ENCODE results near the gene STK17B.

The STK17B gene

DNA sequence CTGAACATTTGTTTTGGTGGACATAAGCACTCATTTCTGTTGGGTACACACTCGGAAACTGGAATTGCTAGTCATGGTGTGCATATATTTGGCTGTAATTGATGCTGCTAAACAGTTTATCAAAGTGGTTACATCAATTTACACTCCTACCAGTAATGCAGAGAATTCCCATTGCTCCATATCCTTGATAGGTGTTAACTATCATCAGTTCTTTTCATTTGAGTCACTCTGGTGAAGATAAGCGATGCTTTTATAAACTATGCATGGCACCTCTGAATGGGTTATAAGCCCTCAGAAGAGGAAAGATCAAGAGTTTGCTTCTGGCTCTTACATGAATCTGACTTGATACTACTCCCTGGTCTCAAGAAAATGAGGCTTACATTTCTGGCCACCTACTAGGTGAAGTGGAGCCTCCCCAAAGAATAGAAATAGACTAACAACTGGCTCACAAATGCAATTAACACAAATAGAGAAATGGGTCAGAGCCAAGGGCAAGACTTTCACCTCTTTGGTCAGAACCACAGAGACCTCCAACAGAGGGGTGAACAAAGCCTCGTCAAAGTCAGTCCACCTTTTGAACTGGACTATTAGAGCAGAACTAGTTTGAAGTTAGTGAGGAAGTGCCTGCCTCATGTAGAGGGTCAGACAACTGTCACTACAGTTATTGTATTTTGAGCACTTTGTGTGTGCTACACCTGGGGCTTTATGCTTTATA lies 15.0 kb upstream of the STK17B start:
- in situ Hi-C loops (cut with MboI; ENCODE audit: low sequenced_read_pairs), result no loop called here

DNA sequence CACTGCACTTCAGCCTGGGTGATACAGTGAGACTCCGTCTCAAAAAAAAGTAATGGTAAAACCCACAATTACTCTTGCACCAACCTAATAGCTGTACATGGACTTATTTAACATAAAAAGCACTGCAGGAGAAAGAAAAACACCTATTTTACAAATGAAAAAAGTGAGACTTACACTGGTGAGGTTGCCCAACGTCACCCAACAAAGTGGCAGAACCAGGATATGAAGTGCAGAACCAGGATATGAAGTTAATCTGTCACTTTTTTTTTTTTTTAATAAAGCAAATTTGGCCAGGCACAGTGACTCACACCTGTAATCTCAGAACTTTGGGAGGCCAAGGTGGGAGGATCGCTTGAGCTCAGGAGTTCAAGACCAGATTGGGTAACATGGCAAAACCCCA lies 13.5 kb upstream of the STK17B start:
- in situ Hi-C loops (cut with MboI; ENCODE audit: low sequenced_read_pairs), result no loop called here

DNA sequence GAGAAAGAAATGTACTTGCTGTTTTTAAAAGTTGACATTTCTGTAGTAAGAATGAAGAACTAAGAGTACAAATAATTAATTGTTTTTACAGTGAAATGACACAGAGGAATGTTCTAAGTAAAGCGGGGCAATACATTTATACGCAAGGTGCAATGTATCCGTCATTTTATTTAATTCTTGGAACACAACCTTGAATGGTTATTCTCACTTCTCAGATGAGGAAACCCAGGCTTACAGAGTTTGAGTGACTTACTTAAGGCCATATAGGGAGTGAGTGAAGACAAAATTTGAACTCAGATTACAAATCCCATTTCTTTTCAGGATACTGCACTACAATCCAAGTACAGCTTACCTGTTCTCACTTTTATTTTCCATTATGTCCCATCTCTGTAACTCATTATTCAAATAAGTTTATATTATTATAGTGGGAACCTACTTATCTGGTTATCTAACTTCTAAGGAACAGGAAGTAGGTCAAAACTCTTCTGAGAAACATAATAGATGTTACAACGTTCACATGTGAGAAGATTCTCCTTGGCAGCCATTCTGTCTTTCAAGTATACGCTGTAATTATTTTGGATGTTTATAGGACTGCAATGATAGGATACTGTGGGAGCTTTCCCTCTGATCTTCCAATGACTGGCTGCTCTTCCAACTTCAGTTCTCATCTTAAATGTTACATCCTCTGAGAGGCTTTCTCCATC lies 12.3 kb upstream of the STK17B start:
- in situ Hi-C loops (cut with MboI; ENCODE audit: low sequenced_read_pairs), result no loop called here

DNA sequence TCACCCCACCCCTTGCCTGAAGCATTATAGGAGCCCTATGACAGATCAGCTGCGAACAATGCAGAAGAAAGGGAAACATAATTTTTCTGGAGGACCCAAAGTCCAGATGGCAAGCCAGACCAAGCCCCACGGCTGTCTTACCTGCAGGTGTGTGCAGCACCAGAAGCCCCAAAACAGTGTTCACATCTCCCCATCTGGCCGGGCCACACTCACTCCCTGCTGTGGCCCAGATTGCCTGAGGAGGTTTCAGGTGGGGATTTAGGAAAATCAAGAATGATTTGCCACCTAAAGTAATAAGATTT lies 11.7 kb upstream of the STK17B start:
- in situ Hi-C loops (cut with MboI; ENCODE audit: low sequenced_read_pairs), result no loop called here

DNA sequence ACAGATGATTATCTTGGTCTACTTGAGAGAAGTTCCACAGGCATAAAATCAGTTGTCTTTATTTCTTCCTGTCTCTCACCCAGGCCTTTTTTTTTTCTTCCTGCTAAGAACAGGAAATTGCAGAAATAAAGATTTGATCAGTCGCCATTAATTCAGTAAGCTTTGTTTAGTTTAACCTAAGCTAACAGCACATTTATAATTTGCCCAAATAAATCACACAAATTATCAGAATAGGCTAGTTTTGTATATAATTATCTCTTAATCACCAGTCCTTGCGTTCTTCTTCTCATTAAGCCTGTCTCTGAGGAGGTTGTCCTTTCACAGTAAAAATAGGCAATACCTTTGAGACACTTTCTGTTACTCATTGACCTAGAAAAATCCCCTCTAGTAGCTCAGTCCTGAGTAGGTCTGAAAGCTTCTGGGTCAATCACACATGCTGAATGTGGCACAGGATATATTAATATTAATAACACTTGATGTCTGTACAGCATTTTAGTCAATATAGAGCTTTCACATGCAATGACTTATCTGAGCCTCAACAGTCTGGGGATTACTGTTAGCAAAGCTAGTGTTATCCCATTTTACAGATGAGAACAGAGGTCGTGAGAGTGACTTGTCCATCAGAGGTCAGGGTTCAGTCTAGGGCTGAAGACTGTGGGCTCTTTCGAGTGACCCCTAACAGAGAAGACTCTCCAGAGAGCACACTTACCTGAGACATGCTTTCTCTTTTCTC lies 11.2 kb upstream of the STK17B start:
- in situ Hi-C loops (cut with MboI; ENCODE audit: low sequenced_read_pairs), result no loop called here

DNA sequence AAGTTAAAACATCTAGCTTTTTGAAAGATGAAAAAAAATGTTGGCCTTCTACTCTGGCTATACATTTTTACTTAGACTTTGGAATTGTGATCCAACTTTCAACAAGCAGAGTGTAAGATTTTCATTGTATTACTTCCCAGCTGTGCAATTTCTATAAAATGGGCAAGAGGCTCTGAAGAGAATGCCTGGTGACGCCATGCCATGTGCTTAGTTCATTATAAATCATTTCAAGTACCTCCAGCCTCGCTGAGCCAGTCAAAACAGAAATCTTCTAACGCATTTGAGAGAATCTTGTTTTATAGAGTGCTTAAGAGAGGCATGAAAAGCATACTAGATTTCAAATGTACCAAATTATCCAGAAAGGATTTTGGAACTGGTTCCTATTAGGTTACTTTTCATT lies 10.1 kb upstream of the STK17B start:
- in situ Hi-C loops (cut with MboI; ENCODE audit: low sequenced_read_pairs), result no loop called here

DNA sequence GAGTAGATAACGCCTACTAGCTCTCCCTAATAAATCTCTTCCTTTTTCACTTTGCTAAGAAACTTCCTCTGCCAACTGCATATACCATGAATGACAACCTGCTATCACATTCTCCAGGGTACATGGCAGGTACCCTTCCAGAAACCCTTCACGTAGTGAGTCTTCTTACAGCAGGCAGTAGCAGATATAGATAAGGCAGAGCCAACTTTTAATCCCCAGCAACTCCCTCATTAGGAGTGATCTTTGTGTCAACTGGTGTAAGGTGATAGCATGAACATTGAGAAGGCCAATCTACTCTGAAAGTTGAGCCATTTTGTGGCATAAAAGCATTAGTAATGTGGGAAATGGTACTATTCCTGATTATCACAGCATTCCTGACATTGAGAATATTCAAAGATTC lies 5.7 kb upstream of the STK17B start:
- in situ Hi-C loops (cut with MboI; ENCODE audit: low sequenced_read_pairs), result no loop called here

DNA sequence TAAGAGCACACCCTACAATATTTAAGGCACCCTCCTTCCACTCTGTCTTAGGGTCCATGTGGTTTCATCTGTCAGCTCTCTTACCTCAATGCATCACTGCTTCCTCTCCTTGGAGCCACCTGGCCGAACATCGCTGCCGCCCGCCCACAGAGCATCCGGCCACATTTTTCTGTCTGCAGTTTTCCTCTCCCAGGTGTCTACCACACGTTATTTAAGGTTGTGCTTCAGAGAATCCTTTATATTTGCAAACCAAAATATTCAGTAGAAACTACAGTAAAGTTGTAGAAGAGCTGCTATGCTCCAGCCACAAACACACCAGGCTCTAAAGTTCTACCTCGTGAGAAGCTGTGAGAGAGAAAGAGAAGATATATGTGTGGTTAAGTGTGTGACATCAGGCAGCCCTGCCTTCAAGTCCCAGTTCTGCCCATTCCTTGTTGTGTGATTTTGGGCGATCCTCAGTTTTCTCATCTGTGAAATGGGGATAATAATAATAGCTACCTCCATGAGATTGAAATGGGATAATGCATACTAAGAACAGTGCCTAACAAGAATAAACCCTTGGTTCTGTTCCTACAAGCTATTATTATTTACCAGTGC lies 4.9 kb upstream of the STK17B start:
- in situ Hi-C loops (cut with MboI; ENCODE audit: low sequenced_read_pairs), result no loop called here

DNA sequence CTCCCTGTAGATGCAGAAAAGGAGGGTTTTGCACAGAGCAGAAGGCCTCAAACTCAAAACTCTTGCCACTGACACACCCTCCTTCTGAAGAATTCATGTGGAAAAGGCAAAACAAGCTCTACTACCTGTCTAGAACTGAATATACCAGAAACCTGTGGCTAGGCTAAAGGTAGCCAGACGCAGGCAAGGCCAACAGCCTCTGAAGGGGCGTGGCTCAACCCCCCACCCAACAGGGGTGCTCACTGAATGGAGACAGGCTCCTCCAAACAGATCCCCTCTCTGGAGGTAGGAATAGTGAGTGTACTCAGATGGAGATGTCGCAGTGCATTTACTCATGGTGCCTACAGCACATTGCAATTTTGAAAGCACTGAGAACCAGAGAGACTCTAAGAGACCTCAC lies 3.0 kb upstream of the STK17B start:
- in situ Hi-C loops (cut with MboI; ENCODE audit: low sequenced_read_pairs), result loop anchor here (25.0 kb wide), 1 partner anchor 88 kb away; no protein-coding TSS in a partner anchor

DNA sequence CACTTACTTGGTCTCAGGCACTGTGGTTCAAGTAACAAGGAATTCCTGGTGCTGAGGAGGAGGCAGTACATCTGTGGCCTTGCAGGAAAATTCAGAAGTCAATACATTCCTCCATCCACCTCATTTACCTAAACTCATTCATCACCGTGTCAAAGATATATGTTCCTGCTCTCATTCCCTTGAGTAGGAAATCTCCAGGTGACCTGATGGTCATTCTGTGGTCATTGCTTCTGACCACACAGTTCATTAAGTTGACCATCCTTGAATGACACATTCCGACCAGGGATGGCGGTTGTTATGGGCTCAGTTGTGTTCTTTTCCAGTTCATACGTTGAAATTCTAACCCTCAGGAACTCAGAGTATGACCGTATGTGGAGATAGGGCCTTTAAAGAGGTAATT lies 2.1 kb upstream of the STK17B start:
- in situ Hi-C loops (cut with MboI; ENCODE audit: low sequenced_read_pairs), result loop anchor here (25.0 kb wide), 1 partner anchor 89 kb away; no protein-coding TSS in a partner anchor

DNA sequence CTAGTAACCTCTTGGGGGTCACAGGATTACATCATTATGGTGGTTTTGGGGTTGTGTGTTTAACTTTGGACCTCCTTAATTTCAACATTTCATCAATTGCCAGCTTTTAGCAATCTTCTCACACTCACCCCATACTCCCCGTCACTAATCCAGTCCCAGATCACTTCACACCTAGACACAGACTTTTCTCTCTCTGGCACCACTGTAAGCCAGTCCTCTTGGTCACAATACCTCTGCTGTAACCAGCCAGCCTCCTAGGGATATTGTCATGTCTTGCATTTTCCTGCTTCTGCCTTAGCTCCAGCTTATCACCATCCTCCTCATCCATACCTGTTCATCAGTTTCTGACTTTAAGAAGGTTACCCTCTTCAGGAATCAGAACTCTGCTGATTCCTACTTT lies 1.6 kb upstream of the STK17B start:
- in situ Hi-C loops (cut with MboI; ENCODE audit: low sequenced_read_pairs), result loop anchor here (25.0 kb wide), 1 partner anchor 89 kb away; no protein-coding TSS in a partner anchor

DNA sequence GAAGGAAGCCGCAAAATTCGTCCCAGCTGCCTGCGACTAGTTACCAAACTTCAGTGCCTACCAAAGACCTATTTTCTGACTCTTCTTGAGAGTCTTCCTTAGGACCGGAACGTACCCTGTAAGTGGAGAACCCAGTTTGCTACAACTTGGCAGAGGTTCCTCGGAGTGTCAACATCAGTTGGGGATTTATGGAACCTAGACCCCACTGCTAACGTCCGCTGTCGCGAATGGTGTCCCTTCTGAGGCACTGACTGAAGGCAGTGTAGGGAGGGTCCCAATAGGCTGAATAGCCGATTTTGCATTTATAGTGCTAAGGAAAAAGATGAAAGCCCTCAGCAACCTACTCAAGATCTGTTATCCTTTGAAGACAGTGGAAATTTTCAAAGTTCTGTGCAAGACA lies 568 bp upstream of the STK17B start:
- in situ Hi-C loops (cut with MboI; ENCODE audit: low sequenced_read_pairs), result loop anchor here (25.0 kb wide), 1 partner anchor 90 kb away; no protein-coding TSS in a partner anchor

DNA sequence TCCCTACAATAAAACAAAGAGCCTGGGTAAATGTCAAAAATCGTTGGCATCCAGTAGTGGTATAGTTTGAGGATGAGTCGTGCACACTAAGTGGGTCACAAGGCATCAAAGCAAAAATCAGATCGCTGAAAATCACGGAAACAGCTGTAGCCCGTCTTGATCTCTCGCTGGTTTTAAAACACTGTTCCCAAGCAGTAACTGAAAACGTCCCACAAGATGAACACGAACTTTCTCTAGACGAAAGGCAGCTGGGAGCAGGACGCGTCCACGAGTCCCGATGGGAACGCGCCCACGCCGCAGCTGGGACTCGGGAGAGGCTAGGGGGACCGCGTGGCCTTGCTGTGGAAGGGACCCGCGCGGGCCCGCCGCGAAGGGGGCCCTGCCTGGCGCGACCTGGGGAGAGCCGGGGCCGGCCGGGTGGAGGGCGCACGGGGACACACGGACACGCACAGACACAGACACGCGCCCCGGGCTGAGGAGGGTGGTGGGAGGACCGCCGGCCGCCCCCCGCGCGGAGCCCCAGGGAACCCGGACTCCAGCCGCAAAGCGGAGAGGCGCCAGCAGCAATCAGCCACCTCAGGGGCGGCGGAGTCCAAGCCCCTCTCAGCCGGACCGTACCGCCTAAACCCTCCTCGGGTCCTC lies 651 bp downstream of the STK17B start:
- in situ Hi-C loops (cut with MboI; ENCODE audit: low sequenced_read_pairs), result loop anchor here (25.0 kb wide), 1 partner anchor 92 kb away; no protein-coding TSS in a partner anchor

DNA sequence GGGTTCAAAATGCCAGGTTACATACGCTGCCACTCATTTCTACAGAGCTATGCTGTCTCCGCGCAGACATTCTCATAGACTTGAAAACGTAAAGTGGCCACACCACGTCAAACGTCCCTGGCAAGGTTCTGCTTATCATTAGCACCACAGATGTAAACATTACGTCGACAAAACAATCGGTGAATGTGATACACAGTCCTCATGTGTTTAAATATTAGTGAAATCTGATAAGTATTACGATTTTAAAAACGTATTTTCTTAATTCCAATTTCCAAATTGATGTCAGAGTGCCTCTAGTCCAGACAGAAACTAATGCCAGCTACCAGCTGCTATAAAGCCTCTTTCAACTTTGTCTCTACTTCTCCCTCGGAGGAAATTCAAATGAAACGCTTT lies 1.2 kb downstream of the STK17B start:
- in situ Hi-C loops (cut with MboI; ENCODE audit: low sequenced_read_pairs), result loop anchor here (25.0 kb wide), 1 partner anchor 92 kb away; no protein-coding TSS in a partner anchor

DNA sequence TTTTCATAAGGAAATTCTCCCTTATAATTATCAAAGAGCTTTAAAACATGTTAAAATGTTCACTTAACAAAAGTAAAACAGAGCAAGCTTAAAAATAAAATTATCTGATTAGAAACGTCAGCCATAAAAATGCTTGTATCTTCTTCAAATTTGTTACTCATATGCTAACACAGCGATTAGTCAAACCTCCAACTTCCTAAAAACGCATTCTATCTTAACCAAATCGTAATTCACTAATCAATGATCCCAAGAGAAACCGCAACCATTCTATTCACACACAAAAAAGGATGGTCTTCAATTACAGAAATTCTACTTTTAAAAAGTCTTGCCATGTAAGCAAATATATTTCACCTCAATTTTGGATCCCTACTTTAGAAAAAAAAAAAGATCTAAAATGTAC lies 1.9 kb downstream of the STK17B start:
- in situ Hi-C loops (cut with MboI; ENCODE audit: low sequenced_read_pairs), result loop anchor here (25.0 kb wide), 1 partner anchor 93 kb away; no protein-coding TSS in a partner anchor

DNA sequence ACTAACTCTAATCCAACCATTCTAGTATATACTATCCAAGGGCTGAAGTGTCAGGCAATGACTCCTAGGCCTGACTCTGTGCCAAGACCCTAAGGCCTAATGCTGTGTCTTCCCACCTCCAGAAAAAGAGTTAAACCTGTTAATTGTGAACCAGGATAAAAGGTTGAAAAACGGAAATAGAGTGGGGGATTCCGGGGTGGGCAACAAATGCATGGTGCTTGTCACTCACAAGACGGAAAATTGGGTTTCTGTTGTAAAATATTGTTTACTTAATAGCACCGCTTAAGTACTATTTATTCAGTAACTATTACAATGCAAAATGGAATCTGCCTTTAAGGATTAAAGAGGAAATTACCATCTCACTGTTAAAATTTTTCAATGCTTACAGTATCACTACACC lies 3.2 kb downstream of the STK17B start:
- in situ Hi-C loops (cut with MboI; ENCODE audit: low sequenced_read_pairs), result loop anchor here (25.0 kb wide), 1 partner anchor 94 kb away; no protein-coding TSS in a partner anchor

DNA sequence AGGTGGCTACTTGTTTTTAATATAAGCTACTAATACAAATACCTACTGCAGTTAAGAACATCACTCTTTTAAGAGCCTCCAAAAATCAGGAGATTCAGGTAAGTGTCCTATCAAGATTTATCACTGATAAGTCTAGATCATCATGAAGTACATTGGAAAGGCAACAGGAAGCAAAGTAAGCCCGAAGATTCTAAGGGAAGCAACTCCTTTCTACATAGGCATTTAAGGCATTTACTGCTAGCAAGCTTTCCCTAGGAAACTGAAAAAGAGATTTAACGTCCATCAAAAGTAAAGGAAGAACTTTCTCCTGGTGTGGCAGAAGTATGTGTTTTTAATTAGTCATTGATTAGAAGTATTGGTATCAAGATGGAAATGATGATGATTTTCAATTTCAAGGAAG lies 3.7 kb downstream of the STK17B start:
- in situ Hi-C loops (cut with MboI; ENCODE audit: low sequenced_read_pairs), result loop anchor here (25.0 kb wide), 1 partner anchor 95 kb away; no protein-coding TSS in a partner anchor

DNA sequence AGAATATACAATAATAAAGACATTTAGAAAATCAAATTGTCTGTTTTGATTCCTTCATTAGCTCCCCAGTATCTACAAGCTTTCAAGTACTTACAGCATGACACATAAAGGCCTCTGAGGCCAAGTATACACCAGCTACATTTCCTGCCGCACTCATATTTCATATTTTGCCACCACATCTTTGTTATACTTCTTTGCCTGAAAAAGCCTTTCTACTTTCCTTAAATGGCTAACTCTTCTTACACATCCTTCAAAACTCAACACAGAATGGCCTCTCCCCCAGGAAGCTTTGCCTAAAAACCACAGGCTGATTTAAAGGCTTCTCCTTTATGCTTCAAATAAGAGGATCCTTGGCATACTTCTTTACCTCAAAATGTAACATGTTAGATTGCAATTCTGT lies 4.5 kb downstream of the STK17B start:
- in situ Hi-C loops (cut with MboI; ENCODE audit: low sequenced_read_pairs), result loop anchor here (25.0 kb wide), 1 partner anchor 95 kb away; no protein-coding TSS in a partner anchor

DNA sequence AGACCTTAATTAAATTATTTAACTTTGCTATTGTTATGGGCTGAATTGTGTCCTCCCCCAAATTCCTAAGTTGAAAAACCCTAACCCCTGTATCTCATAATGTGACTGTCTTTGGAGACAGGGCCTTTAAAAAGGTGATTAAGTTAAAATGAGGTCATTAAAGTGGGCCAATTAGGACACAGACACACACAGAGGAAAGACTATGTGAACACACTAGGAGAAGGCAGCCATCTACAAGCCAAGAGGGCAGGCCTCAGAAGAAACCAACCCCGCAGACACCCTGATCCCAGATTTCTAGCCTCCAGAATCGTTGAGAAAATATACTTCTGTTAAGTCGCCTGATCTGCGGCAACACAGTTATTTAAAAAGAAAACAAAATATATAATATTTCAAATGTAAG lies 6.4 kb downstream of the STK17B start:
- in situ Hi-C loops (cut with MboI; ENCODE audit: low sequenced_read_pairs), result loop anchor here (25.0 kb wide), 1 partner anchor 97 kb away; no protein-coding TSS in a partner anchor

DNA sequence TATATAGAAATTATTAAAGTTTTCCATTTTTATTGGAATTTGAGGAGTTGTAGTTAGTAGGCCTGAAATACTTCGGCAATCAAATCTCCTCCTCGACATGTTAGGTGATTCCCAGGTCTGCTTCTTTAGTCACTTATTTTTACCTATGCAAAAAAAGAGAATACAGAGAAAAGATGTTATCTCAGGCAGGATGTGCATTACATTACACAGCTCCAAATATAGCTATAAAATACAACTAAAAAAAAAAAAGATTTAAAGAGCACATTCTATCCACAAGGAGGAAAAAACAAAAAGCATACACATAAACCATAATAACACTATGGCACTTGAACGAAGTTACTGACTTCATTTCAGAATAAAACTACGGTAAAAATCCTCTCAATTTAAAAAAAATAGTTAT lies 8.1 kb downstream of the STK17B start:
- in situ Hi-C loops (cut with MboI; ENCODE audit: low sequenced_read_pairs), result loop anchor here (25.0 kb wide), 1 partner anchor 99 kb away; no protein-coding TSS in a partner anchor

All from HL-60/S4 treated with phorbol 12-myristate 13-acetate at 8.2 ng/mL for 4 days and 3 days (cell line).